GM23338 (cell line): ENCODE measurements around the gene SOWAHA. TPM values are rescaled to one million over a fixed set of nuclear protein-coding genes. Genes with fewer than 3 reads are reported as not detected.

Source experiments
- ATAC-seq: fragments of 200-7000 bp; cut with Tn5 transposase; 3 replicates; pipeline ENCODE4 v1.9.1; 2020
- DNase-seq: peaks from one replicate; pipeline ENCODE4 v3.0.0-alpha.2; 2015; ENCODE audit warnings: low spot score
- H2AFZ ChIP-seq: fragments of 200-600 bp; sonication (generic); 2 replicates; pipeline ENCODE4 v1.8.0; 2016; ENCODE audit warnings: antibody characterized with exemption, mild to moderate bottlenecking, moderate library complexity
- H3F3A ChIP-seq: fragments of 200-600 bp; sonication (generic); replicated peaks from 2 replicates; pipeline ENCODE4 v1.8.0; 2017; ENCODE audit warnings: antibody characterized with exemption, mixed run types, low read depth
- H3K27ac ChIP-seq: fragments of 200-600 bp; sonication (generic); 2 replicates; pipeline ENCODE4 v1.6.1; 2016; ENCODE audit warnings: low read depth
- H3K27me3 ChIP-seq: fragments of 200-600 bp; sonication (generic); 2 replicates; pipeline ENCODE4 v1.8.0; 2016; ENCODE audit warnings: mild to moderate bottlenecking, mixed run types, moderate library complexity; ENCODE audit not compliant: insufficient read depth
- H3K36me3 ChIP-seq: fragments of 200-600 bp; sonication (generic); 2 replicates; pipeline ENCODE4 v1.8.0; 2016; ENCODE audit warnings: mild to moderate bottlenecking; ENCODE audit not compliant: insufficient read depth
- H3K4me1 ChIP-seq: fragments of 200-600 bp; sonication (generic); 2 replicates; pipeline ENCODE4 v1.8.0; 2016; ENCODE audit warnings: mild to moderate bottlenecking, moderate library complexity; ENCODE audit not compliant: insufficient read depth
- H3K4me2 ChIP-seq: fragments of 200-600 bp; sonication (generic); 2 replicates; pipeline ENCODE4 v1.7.1; 2017; ENCODE audit warnings: mixed run types
- H3K4me3 ChIP-seq: fragments of 200-600 bp; sonication (generic); 2 replicates; pipeline ENCODE4 v1.6.1; 2016; ENCODE audit warnings: mixed run types
- H3K79me2 ChIP-seq: fragments of 200-600 bp; sonication (generic); replicated peaks from 2 replicates; pipeline ENCODE4 v1.8.0; 2017; ENCODE audit warnings: mild to moderate bottlenecking; ENCODE audit not compliant: insufficient read depth
- H3K9me2 ChIP-seq: fragments of 200-600 bp; sonication (generic); 2 replicates; pipeline ENCODE4 v1.8.0; 2017; ENCODE audit not compliant: insufficient read depth
- H4K20me1 ChIP-seq: fragments of 200-600 bp; sonication (generic); replicated peaks from 2 replicates; pipeline ENCODE4 v1.8.0; 2017; ENCODE audit warnings: mild to moderate bottlenecking; ENCODE audit not compliant: insufficient read depth
- H3K27ac Mint-ChIP-seq: 2 replicates; pipeline ENCODE4 v1.8.0; 2020; ENCODE audit warnings: inconsistent platforms, mild to moderate bottlenecking, moderate library complexity, mixed read lengths
- H3K27me3 Mint-ChIP-seq: 3 replicates; pipeline ENCODE4 v1.8.0; 2022; ENCODE audit warnings: low read depth, mild to moderate bottlenecking, moderate library complexity, mixed read lengths, inconsistent platforms; ENCODE audit not compliant: insufficient read depth, poor library complexity
- H3K36me3 Mint-ChIP-seq: 3 replicates; pipeline ENCODE4 v1.8.0; 2021; ENCODE audit warnings: low read depth, mild to moderate bottlenecking, inconsistent platforms, moderate library complexity, mixed read lengths
- H3K4me1 Mint-ChIP-seq: 3 replicates; pipeline ENCODE4 v1.8.0; 2020; ENCODE audit warnings: mild to moderate bottlenecking, inconsistent platforms, mixed read lengths
- H3K4me3 Mint-ChIP-seq: 3 replicates; pipeline ENCODE4 v1.8.0; 2021; ENCODE audit warnings: moderate library complexity, mild to moderate bottlenecking, inconsistent platforms, mixed read lengths
- H3K9me3 Mint-ChIP-seq: 3 replicates; pipeline ENCODE4 v1.8.0; 2020; ENCODE audit warnings: moderate library complexity, mild to moderate bottlenecking, inconsistent platforms, mixed read lengths
- CREB1 ChIP-seq: fragments of 250-450 bp; sonication (Bioruptor Pico); IDR thresholded peaks from 2 replicates; pipeline ENCODE4 v1.5.0; 2020; ENCODE audit warnings: low read depth, mild to moderate bottlenecking, moderate library complexity
- CTCF ChIP-seq, 2 experiments: fragments of 200-600 bp in 1 of 2; sonication (generic) in 1 of 2; conservative IDR thresholded peaks; 2 replicates each; pipeline versions ENCODE4 v1.5.1 to v1.6.1; 2016 to 2017; ENCODE audit warnings: antibody characterized with exemption in 2 of 2, low read depth in 2 of 2, mild to moderate bottlenecking in 2 of 2, moderate library complexity in 1 of 2
- EZH2 ChIP-seq: fragments of 200-600 bp; sonication (generic); IDR thresholded peaks from one replicate; pipeline ENCODE4 v1.8.0; 2017; ENCODE audit warnings: antibody characterized with exemption, mild to moderate bottlenecking, low read depth; ENCODE audit not compliant: unreplicated experiment
- EZH2phosphoT487 ChIP-seq: fragments of 200-600 bp; sonication (generic); IDR thresholded peaks from one replicate; pipeline ENCODE4 v1.8.1; 2018; ENCODE audit warnings: antibody characterized with exemption; ENCODE audit not compliant: unreplicated experiment
- JUNB ChIP-seq: IDR thresholded peaks from one replicate; pipeline ENCODE4 v1.6.1; 2016; ENCODE audit warnings: antibody characterized with exemption; ENCODE audit not compliant: unreplicated experiment
- NANOG ChIP-seq: IDR thresholded peaks from 2 replicates; pipeline ENCODE4 v1.6.1; 2016; ENCODE audit warnings: antibody characterized with exemption, borderline replicate concordance
- POLR2AphosphoS5 ChIP-seq: IDR thresholded peaks from 2 replicates; pipeline ENCODE4 v1.6.1; 2016; ENCODE audit warnings: antibody characterized with exemption, low read depth
- REST ChIP-seq: IDR thresholded peaks from one replicate; pipeline ENCODE4 v1.6.1; 2018; ENCODE audit warnings: antibody characterized with exemption; ENCODE audit not compliant: unreplicated experiment
- STAT1 ChIP-seq: IDR thresholded peaks from one replicate; pipeline ENCODE4 v1.6.1; 2016; ENCODE audit warnings: antibody characterized with exemption; ENCODE audit not compliant: unreplicated experiment
- ZNF114 ChIP-seq: fragments of 250-450 bp; sonication (Bioruptor Pico); IDR thresholded peaks from 2 replicates; pipeline ENCODE4 v1.5.0; 2020; ENCODE audit warnings: mild to moderate bottlenecking, moderate library complexity
- ZNF331 ChIP-seq: fragments of 250-450 bp; sonication (Bioruptor Pico); IDR thresholded peaks from 2 replicates; pipeline ENCODE4 v1.5.0; 2020; ENCODE audit warnings: low read depth, mild to moderate bottlenecking, moderate library complexity
- ZNF462 ChIP-seq: fragments of 250-450 bp; sonication (Bioruptor Pico); IDR thresholded peaks from 2 replicates; pipeline ENCODE4 v1.5.0; 2020; ENCODE audit warnings: mild to moderate bottlenecking, moderate library complexity
- polyA plus RNA-seq: library from polyadenylated mRNA; unstranded; fragments of >200 nt; fragmentation: Nextera tagmentation; extraction: Ambion mirVana; gene quantifications from 2 replicates; pipeline ENCODE4 v1.2.1, GENCODE V29; 2016
- total RNA-seq: library from RNA; depleted of rRNA; stranded (reverse); fragments of >200 nt; shearing (Covaris generic); gene quantifications from 2 replicates; pipeline ENCODE4 v1.2.3, GENCODE V29; 2014

Gene SOWAHA
- total and polyA plus RNA-seq, 2 experiments from 2014 or later = 0.18 to 0.52 TPM

- TF ChIP-seq CTCF (conservative IDR thresholded peaks at IDR 0.05; ENCODE audit: low read depth in 2 of 2) (no peak), NANOG (no peak), CREB1 (CRISPR knock-in tag) (no peak), JUNB (no peak), POLR2AphosphoS5 (no peak), EZH2phosphoT487 (no peak)
Measured at GRCh38 chr5:132797651-132798050, 15.5 kb upstream of the SOWAHA start (continued).

- Mint-ChIP-seq H3K27ac (no peak overlapping the region), H3K4me1 (no peaks in the 10 kb centered on the region), H3K36me3 (no peaks in the 10 kb centered on the region), H3K9me3 (0 out of 3 replicates have a peak, but pooled peaks cover under 1% of the 10 kb centered on the region), H3K4me3 (no peak overlapping the region), H3K27me3 (peaks cover 4% of the 10 kb centered on the region)
- H3F3A ChIP-seq = no peaks in the 10 kb centered on the region
- H2AFZ ChIP-seq = peak overlapping the region; percentile 52; the same call in 1 of the 2 replicates
- no peak overlapping the region for H3K4me3 ChIP-seq
- H3K36me3 ChIP-seq = no peaks in the 10 kb centered on the region
- H3K4me1 ChIP-seq = no peaks in the 10 kb centered on the region
- no peak overlapping the region for H3K4me2 ChIP-seq
- H4K20me1 ChIP-seq = no peaks in the 10 kb centered on the region
- H3K9me2 ChIP-seq = no peaks in the 10 kb centered on the region
- no peaks in the 10 kb centered on the region for H3K79me2 ChIP-seq
- DNase-seq (no peak), ATAC-seq (no peak)
- no peak overlapping the region for H3K27ac ChIP-seq
- no peaks in the 10 kb centered on the region for H3K27me3 ChIP-seq
- TF ChIP-seq REST (no peak), ZNF114 (CRISPR knock-in tag) (no peak), ZNF462 (CRISPR knock-in tag) (no peak), EZH2phosphoT487 (no peak), NANOG (no peak), CTCF (conservative IDR thresholded peaks at IDR 0.05; ENCODE audit: low read depth in 2 of 2) (no peak), CREB1 (CRISPR knock-in tag) (no peak), ZNF331 (CRISPR knock-in tag) (no peak), STAT1 (no peak), EZH2 (no peak)
Measured at GRCh38 chr5:132799392-132799791, 13.7 kb upstream of the SOWAHA start.
